Central memory CD8-positive, alpha-beta T cell (primary cell): ENCODE measurements around the gene BTRC.

Experiments used
- ATAC-seq: fragments of 150-1000 bp; cut with Tn5 transposase; replicated peaks from 2 replicates; pipeline ENCODE4 v1.10.0; 2022; ENCODE audit warnings: mild to moderate bottlenecking, moderate FRiP score, moderate number of reproducible peaks; ENCODE audit not compliant: poor library complexity, severe bottlenecking; ENCODE audit errors: extremely low read depth
- DNase-seq, 2 donors: peaks; one replicate each; pipeline ENCODE4 v3.0.0; 2021; ENCODE audit warnings: low spot score in 2 of 2
- H3K27ac Mint-ChIP-seq: one replicate; pipeline ENCODE4 v1.8.0; 2022; ENCODE audit warnings: low read depth, mild to moderate bottlenecking, moderate library complexity, mixed read lengths
- H3K27me3 Mint-ChIP-seq: one replicate; pipeline ENCODE4 v1.8.0; 2022; ENCODE audit warnings: mixed read lengths
- H3K36me3 Mint-ChIP-seq: one replicate; pipeline ENCODE4 v1.8.0; 2022; ENCODE audit warnings: mild to moderate bottlenecking, moderate library complexity, mixed read lengths; ENCODE audit not compliant: insufficient read depth
- H3K4me1 Mint-ChIP-seq: one replicate; pipeline ENCODE4 v1.8.0; 2022; ENCODE audit warnings: mixed read lengths
- H3K4me3 Mint-ChIP-seq: one replicate; pipeline ENCODE4 v1.8.0; 2022; ENCODE audit warnings: mild to moderate bottlenecking, moderate library complexity, mixed read lengths
- H3K9me3 Mint-ChIP-seq: one replicate; pipeline ENCODE4 v1.8.0; 2022; ENCODE audit warnings: mixed read lengths

The BTRC gene

GRCh38 chr10:101444058-101444898 lies 90.3 kb downstream of the BTRC start:
- ATAC-seq, result no peak
- Mint-ChIP-seq H3K4me1 (peaks cover 6% of the 10 kb centered on the region), H3K27ac (no peak overlapping the region), H3K4me3 (no peak overlapping the region), H3K27me3 (no peaks in the 10 kb centered on the region), H3K36me3 (peaks cover 2% of the 10 kb centered on the region), H3K9me3 (no peaks in the 10 kb centered on the region)
- DNase-seq, result no peak

GRCh38 chr10:101446071-101446470 lies 92.1 kb downstream of the BTRC start:
- H3K27ac Mint-ChIP-seq, result no peak overlapping the region
- peaks cover 2% of the 10 kb centered on the region for H3K36me3 Mint-ChIP-seq
- H3K9me3 Mint-ChIP-seq, result no peaks in the 10 kb centered on the region
- ATAC-seq (no peak), DNase-seq (no peak)
- H3K4me3 Mint-ChIP-seq, result no peak overlapping the region
- H3K27me3 Mint-ChIP-seq, result no peaks in the 10 kb centered on the region
- peaks cover 13% of the 10 kb centered on the region for H3K4me1 Mint-ChIP-seq

- ATAC-seq, result no peak
- H3K4me1 Mint-ChIP-seq, result peaks cover 20% of the 10 kb centered on the region
- no peaks in the 10 kb centered on the region for H3K27me3 Mint-ChIP-seq
Measured at GRCh38 chr10:101446947-101447346, 93.0 kb downstream of the BTRC start.

GRCh38 chr10:101447477-101447876 lies 93.5 kb downstream of the BTRC start:
- DNase-seq (no peak), ATAC-seq (no peak)
- no peak overlapping the region for H3K4me3 Mint-ChIP-seq
- H3K27ac Mint-ChIP-seq, result no peak overlapping the region
- peaks cover 21% of the 10 kb centered on the region for H3K4me1 Mint-ChIP-seq
- H3K27me3 Mint-ChIP-seq, result no peaks in the 10 kb centered on the region
- no peaks in the 10 kb centered on the region for H3K9me3 Mint-ChIP-seq
- peaks cover 2% of the 10 kb centered on the region for H3K36me3 Mint-ChIP-seq

More at GRCh38 chr10:101446947-101447346, 93.0 kb downstream of the BTRC start:
- no peak for DNase-seq
- Mint-ChIP-seq H3K27ac (no peak overlapping the region), H3K4me3 (no peak overlapping the region), H3K36me3 (peaks cover 2% of the 10 kb centered on the region), H3K9me3 (no peaks in the 10 kb centered on the region)

- H3K4me1 Mint-ChIP-seq, result peaks cover 38% of the 10 kb centered on the region
- ATAC-seq, result no peak
- no peak overlapping the region for H3K27ac Mint-ChIP-seq
- peaks cover 2% of the 10 kb centered on the region for H3K36me3 Mint-ChIP-seq
- DNase-seq, result no peak
- H3K4me3 Mint-ChIP-seq, result no peak overlapping the region
- H3K9me3 Mint-ChIP-seq, result no peaks in the 10 kb centered on the region
- no peaks in the 10 kb centered on the region for H3K27me3 Mint-ChIP-seq
Measured at GRCh38 chr10:101450277-101451080, 96.5 kb downstream of the BTRC start.

- H3K27ac Mint-ChIP-seq, result peak overlapping the region; percentile 9
- DNase-seq (no peak), ATAC-seq (no peak)
- no peaks in the 10 kb centered on the region for H3K27me3 Mint-ChIP-seq
- no peaks in the 10 kb centered on the region for H3K9me3 Mint-ChIP-seq
- no peak overlapping the region for H3K4me3 Mint-ChIP-seq
- peaks cover 38% of the 10 kb centered on the region for H3K4me1 Mint-ChIP-seq
- no peaks in the 10 kb centered on the region for H3K36me3 Mint-ChIP-seq
Measured at GRCh38 chr10:101451261-101451660, 97.3 kb downstream of the BTRC start.

GRCh38 chr10:101451667-101452069 lies 97.7 kb downstream of the BTRC start:
- no peak for DNase-seq
- Mint-ChIP-seq H3K9me3 (no peaks in the 10 kb centered on the region), H3K4me3 (no peak overlapping the region), H3K27me3 (no peaks in the 10 kb centered on the region), H3K36me3 (no peaks in the 10 kb centered on the region), H3K4me1 (peaks cover 38% of the 10 kb centered on the region), H3K27ac (peak overlapping the region; percentile 9)
- no peak for ATAC-seq

GRCh38 chr10:101452176-101452575 lies 98.2 kb downstream of the BTRC start:
- DNase-seq, result no peak
- Mint-ChIP-seq H3K4me1 (peaks cover 38% of the 10 kb centered on the region), H3K9me3 (no peaks in the 10 kb centered on the region), H3K27ac (no peak overlapping the region), H3K27me3 (no peaks in the 10 kb centered on the region), H3K36me3 (no peaks in the 10 kb centered on the region), H3K4me3 (no peak overlapping the region)
- no peak for ATAC-seq

- H3K27ac Mint-ChIP-seq, result no peak overlapping the region
- H3K4me3 Mint-ChIP-seq, result no peak overlapping the region
- DNase-seq, result no peak
- no peaks in the 10 kb centered on the region for H3K36me3 Mint-ChIP-seq
- no peaks in the 10 kb centered on the region for H3K9me3 Mint-ChIP-seq
- no peaks in the 10 kb centered on the region for H3K27me3 Mint-ChIP-seq
- peaks cover 38% of the 10 kb centered on the region for H3K4me1 Mint-ChIP-seq
- ATAC-seq, result no peak
Measured at GRCh38 chr10:101452593-101452992, 98.6 kb downstream of the BTRC start.

GRCh38 chr10:101453318-101453717 lies 99.4 kb downstream of the BTRC start:
- peaks cover 43% of the 10 kb centered on the region for H3K4me1 Mint-ChIP-seq
- H3K9me3 Mint-ChIP-seq, result no peaks in the 10 kb centered on the region
- no peak overlapping the region for H3K27ac Mint-ChIP-seq
- H3K4me3 Mint-ChIP-seq, result peak overlapping the region; percentile 11
- H3K36me3 Mint-ChIP-seq, result no peaks in the 10 kb centered on the region
- no peaks in the 10 kb centered on the region for H3K27me3 Mint-ChIP-seq
- no peak for ATAC-seq
- DNase-seq, result no peak

GRCh38 chr10:101453791-101454718 lies 100.1 kb downstream of the BTRC start:
- H3K27me3 Mint-ChIP-seq, result no peaks in the 10 kb centered on the region
- H3K36me3 Mint-ChIP-seq, result no peaks in the 10 kb centered on the region
- peaks cover 44% of the 10 kb centered on the region for H3K4me1 Mint-ChIP-seq
- ATAC-seq (peak; percentile 66), DNase-seq (no peak)
- H3K27ac Mint-ChIP-seq, result no peak overlapping the region
- H3K9me3 Mint-ChIP-seq, result no peaks in the 10 kb centered on the region
- peak overlapping the region; percentile 11 for H3K4me3 Mint-ChIP-seq

- Mint-ChIP-seq H3K4me1 (peaks cover 14% of the 10 kb centered on the region), H3K36me3 (peaks cover 4% of the 10 kb centered on the region), H3K9me3 (no peaks in the 10 kb centered on the region), H3K27ac (no peak overlapping the region), H3K27me3 (no peaks in the 10 kb centered on the region), H3K4me3 (no peak overlapping the region)
- DNase-seq, result no peak
- ATAC-seq, result no peak
Measured at GRCh38 chr10:101458869-101459268, 104.9 kb downstream of the BTRC start.
